HEK293 (cell line): Measurements from ENCODE around the gene GRIA1.

Experiments used
- CTCF ChIA-PET: fragments of 350-600 bp; formaldehyde crosslinking; extraction: SDS; loops from one replicate; lab custom pipeline; 2021; ENCODE audit warnings: antibody characterized with exemption; lab: Yijun Ruan, JAX
- POLR2A ChIA-PET: fragments of 300-600 bp; formaldehyde crosslinking; extraction: SDS; loops from one replicate; lab custom pipeline; 2020; ENCODE audit warnings: antibody characterized with exemption, inconsistent platforms; lab: Yijun Ruan, JAX
- H3K27ac ChIP-seq: fragments of 200-500 bp; sonication (Bioruptor generic); 2 replicates; pipeline ENCODE4 v1.5.1; 2014; ENCODE audit warnings: low read depth, low read length, control low read depth, inconsistent platforms; ENCODE audit errors: extremely low read depth
- H3K36me3 ChIP-seq, 2 experiments: fragments of 200-500 bp in 1 of 2; sonication (Bioruptor generic) in 1 of 2; 1 replicate in 1 of 2; 2 replicates in 1 of 2; pipeline ENCODE4 v1.5.1; 2014 to 2017; ENCODE audit warnings: inconsistent platforms in 2 of 2, low read length in 2 of 2; ENCODE audit not compliant: control insufficient read depth in 2 of 2, insufficient read depth in 1 of 2
- H3K4me1 ChIP-seq: fragments of 200-500 bp; sonication (Bioruptor generic); 2 replicates; pipeline ENCODE4 v1.5.1; 2014; ENCODE audit warnings: mild to moderate bottlenecking, low read length, inconsistent platforms; ENCODE audit not compliant: control insufficient read depth, insufficient read depth
- H3K4me3 ChIP-seq: 2 replicates; pipeline ENCODE4 v1.5.1; 2011; ENCODE audit warnings: low read depth, mild to moderate bottlenecking, control low read depth, low read length, moderate library complexity
- H3K9me3 ChIP-seq: fragments of 200-500 bp; sonication (Bioruptor generic); 2 replicates; pipeline ENCODE4 v1.5.1; 2014; ENCODE audit warnings: low read depth, low read length, inconsistent platforms; ENCODE audit not compliant: control insufficient read depth, insufficient read depth
- ATF2 ChIP-seq: fragments of 450-650 bp; formaldehyde crosslinking; IDR thresholded peaks from 2 replicates; pipeline ENCODE4 v1.5.1; 2016; ENCODE audit warnings: missing biosample characterization, missing genetic modification characterization, low read depth
- ELK4 ChIP-seq: IDR thresholded peaks from 2 replicates; pipeline ENCODE4 v1.6.1; 2011; ENCODE audit warnings: mild to moderate bottlenecking, low read depth, low read length, borderline replicate concordance
- GLIS1 ChIP-seq: fragments of 450-650 bp; formaldehyde crosslinking; IDR thresholded peaks from 2 replicates; pipeline ENCODE4 v1.5.1; 2016; ENCODE audit warnings: missing biosample characterization, missing genetic modification characterization
- GLIS2 ChIP-seq: fragments of 450-650 bp; formaldehyde crosslinking; IDR thresholded peaks from 2 replicates; pipeline ENCODE4 v1.5.1; 2016; ENCODE audit warnings: missing biosample characterization, missing genetic modification characterization
- INSM2 ChIP-seq: fragments of 450-650 bp; formaldehyde crosslinking; IDR thresholded peaks from 2 replicates; pipeline ENCODE4 v1.5.1; 2016; ENCODE audit warnings: missing biosample characterization, missing genetic modification characterization
- KLF10 ChIP-seq: fragments of 450-650 bp; IDR thresholded peaks from 2 replicates; pipeline ENCODE4 v1.5.1; 2018; ENCODE audit warnings: missing biosample characterization, mild to moderate bottlenecking, missing genetic modification characterization
- PRDM4 ChIP-seq: fragments of 450-650 bp; formaldehyde crosslinking; IDR thresholded peaks from 2 replicates; pipeline ENCODE4 v1.5.1; 2017; ENCODE audit warnings: missing biosample characterization, missing genetic modification characterization
- RBAK ChIP-seq: fragments of 450-650 bp; formaldehyde crosslinking; IDR thresholded peaks from 2 replicates; pipeline ENCODE4 v1.5.1; 2016; ENCODE audit warnings: missing biosample characterization, missing genetic modification characterization
- SALL2 ChIP-seq: fragments of 450-650 bp; formaldehyde crosslinking; IDR thresholded peaks from 2 replicates; pipeline ENCODE4 v1.5.0; 2017; ENCODE audit warnings: missing biosample characterization, mild to moderate bottlenecking, missing genetic modification characterization, borderline replicate concordance
- ZBTB17 ChIP-seq: fragments of 450-650 bp; formaldehyde crosslinking; IDR thresholded peaks from 2 replicates; pipeline ENCODE4 v1.5.1; 2016; ENCODE audit warnings: missing biosample characterization, missing genetic modification characterization
- ZNF19 ChIP-seq: fragments of 450-650 bp; formaldehyde crosslinking; IDR thresholded peaks from 2 replicates; pipeline ENCODE4; 2016; ENCODE audit warnings: missing biosample characterization, missing genetic modification characterization, low read depth
- ZNF24 ChIP-seq: fragments of 450-650 bp; formaldehyde crosslinking; IDR thresholded peaks from 2 replicates; pipeline ENCODE4 v1.5.1; 2016; ENCODE audit warnings: missing biosample characterization, missing genetic modification characterization
- ZNF302 ChIP-seq: fragments of 450-650 bp; formaldehyde crosslinking; IDR thresholded peaks from 2 replicates; pipeline ENCODE4 v1.5.1; 2016; ENCODE audit warnings: missing biosample characterization, missing genetic modification characterization, low read depth
- ZNF311 ChIP-seq: fragments of 450-650 bp; formaldehyde crosslinking; IDR thresholded peaks from 2 replicates; pipeline ENCODE4 v1.5.1; 2017; ENCODE audit warnings: missing biosample characterization, missing genetic modification characterization, borderline replicate concordance
- ZNF354C ChIP-seq: fragments of 450-650 bp; formaldehyde crosslinking; IDR thresholded peaks from 2 replicates; pipeline ENCODE4 v1.5.1; 2016; ENCODE audit warnings: missing biosample characterization, missing genetic modification characterization, low read depth, borderline replicate concordance
- ZNF416 ChIP-seq: fragments of 450-650 bp; formaldehyde crosslinking; IDR thresholded peaks from 2 replicates; pipeline ENCODE4 v1.5.1; 2016; ENCODE audit warnings: missing biosample characterization, missing genetic modification characterization
- ZNF514 ChIP-seq: fragments of 450-650 bp; formaldehyde crosslinking; IDR thresholded peaks from 2 replicates; pipeline ENCODE4 v1.5.1; 2016; ENCODE audit warnings: missing biosample characterization, missing genetic modification characterization
- ZNF518A ChIP-seq: fragments of 450-650 bp; formaldehyde crosslinking; conservative IDR thresholded peaks from 2 replicates; pipeline ENCODE4 v1.5.1; 2016; ENCODE audit warnings: low read depth, missing biosample characterization, missing genetic modification characterization
- ZNF629 ChIP-seq: fragments of 450-650 bp; formaldehyde crosslinking; IDR thresholded peaks from 2 replicates; pipeline ENCODE4 v1.5.1; 2017; ENCODE audit warnings: missing biosample characterization, missing genetic modification characterization
- ZNF747 ChIP-seq: fragments of 450-650 bp; formaldehyde crosslinking; IDR thresholded peaks from 2 replicates; pipeline ENCODE4 v1.5.1; 2016; ENCODE audit warnings: missing biosample characterization, missing genetic modification characterization
- ZNF777 ChIP-seq: fragments of 450-650 bp; formaldehyde crosslinking; IDR thresholded peaks from 2 replicates; pipeline ENCODE4 v1.5.1; 2017; ENCODE audit warnings: missing biosample characterization, missing genetic modification characterization, borderline replicate concordance

The GRIA1 gene

GRCh38 chr5:153592081-153592480 lies 101.6 kb downstream of the GRIA1 start (continued):
- no peak for TF ChIP-seq ZNF24 (tag by site-specific recombination)
- no peak for TF ChIP-seq ZNF777 (tag by site-specific recombination)
- no peak for TF ChIP-seq RBAK (tag by site-specific recombination)
- no peak for TF ChIP-seq INSM2
- TF ChIP-seq ZNF747: no peak
- TF ChIP-seq ZNF514 (tag by site-specific recombination): no peak
- TF ChIP-seq ZNF311 (tag by site-specific recombination): no peak
- TF ChIP-seq KLF10 (tag by site-specific recombination): no peak

GRCh38 chr5:153594785-153595184 lies 104.3 kb downstream of the GRIA1 start:
- no peak overlapping the region for H3K27ac ChIP-seq
- no peaks in the 10 kb centered on the region for H3K36me3 ChIP-seq
- TF ChIP-seq RBAK (tag by site-specific recombination) (no peak), SALL2 (no peak), ATF2 (tag by site-specific recombination) (no peak), PRDM4 (no peak)
- CTCF ChIA-PET: no interaction called here
- no peaks in the 10 kb centered on the region for H3K4me1 ChIP-seq
- POLR2A ChIA-PET: no interaction called here
- no peaks in the 10 kb centered on the region for H3K9me3 ChIP-seq
- H3K4me3 ChIP-seq: no peak overlapping the region

- no peaks in the 10 kb centered on the region for H3K4me1 ChIP-seq
- POLR2A ChIA-PET: no interaction called here
- H3K36me3 ChIP-seq: no peaks in the 10 kb centered on the region
- no peaks in the 10 kb centered on the region for H3K9me3 ChIP-seq
- CTCF ChIA-PET: interaction anchor here (0.6 kb wide), 1 partner anchor 317 kb away, joined by 4 read pairs; no protein-coding TSS in a partner anchor
- H3K27ac ChIP-seq: no peak overlapping the region
- no peak overlapping the region for H3K4me3 ChIP-seq
- no peak for TF ChIP-seq GLIS2 (tag by site-specific recombination)
- TF ChIP-seq ZNF302: no peak
- TF ChIP-seq ZNF354C (tag by site-specific recombination): no peak
- TF ChIP-seq GLIS1 (tag by site-specific recombination): no peak
- TF ChIP-seq ELK4: no peak
- TF ChIP-seq ZNF747: no peak
- no peak for TF ChIP-seq ZBTB17 (tag by site-specific recombination)
- TF ChIP-seq ZNF518A (tag by site-specific recombination): no peak
- TF ChIP-seq ZNF19 (tag by site-specific recombination): no peak
- no peak for TF ChIP-seq ZNF629 (tag by site-specific recombination)
- no peak for TF ChIP-seq ZNF416 (tag by site-specific recombination)
Measured at GRCh38 chr5:153598099-153598498, 107.6 kb downstream of the GRIA1 start.
